Stimulated activated CD4-positive, alpha-beta T cell treated with anti-CD3 and anti-CD28 coated beads, Interleukin-2, amount 100 ng/mL, for 4 hours (primary cell): ENCODE data around the gene TMEM202.
A peak's percentile ranks its signal among the peaks of the same experiment; 100 is the strongest.
"Not testable (repeated sequence)": the region's sequence is repeated elsewhere in the genome, so short reads cannot be mapped to it uniquely, and the experiment has no call there.

ENCODE experiments used
- DNase-seq: peaks from one replicate; pipeline ENCODE4 v3.0.0-alpha.2; 2020; ENCODE audit warnings: low read depth

The TMEM202 gene

GRCh38 chr15:72397796-72398588 is at the start of gene TMEM202:
TMEM202 (plus strand) TSS chr15:72398305; CDS start chr15:72398327, 22 bp downstream.
- no peak for DNase-seq

- no peak for DNase-seq
Measured at GRCh38 chr15:72353266-72353665, 44.8 kb upstream of the TMEM202 start.

- DNase-seq = no peak
Measured at GRCh38 chr15:72354496-72354895, 43.6 kb upstream of the TMEM202 start.

- DNase-seq = no peak
Measured at GRCh38 chr15:72358121-72358520, 40.0 kb upstream of the TMEM202 start.

GRCh38 chr15:72358650-72359171 is 39.4 kb upstream of the TMEM202 start:
- no peak for DNase-seq

GRCh38 chr15:72361176-72361575 is 36.9 kb upstream of the TMEM202 start:
- no peak for DNase-seq

- DNase-seq = no peak
Measured at GRCh38 chr15:72365844-72366243, 32.3 kb upstream of the TMEM202 start.

- no peak for DNase-seq
Measured at GRCh38 chr15:72368325-72368724, 29.8 kb upstream of the TMEM202 start.

GRCh38 chr15:72368899-72369298 is 29.2 kb upstream of the TMEM202 start:
- DNase-seq = no peak

GRCh38 chr15:72369964-72370363 is 28.1 kb upstream of the TMEM202 start:
- no peak for DNase-seq

- no peak for DNase-seq
Measured at GRCh38 chr15:72372361-72372760, 25.7 kb upstream of the TMEM202 start.

GRCh38 chr15:72375501-72375845 is 22.6 kb upstream of the TMEM202 start:
- no peak for DNase-seq

GRCh38 chr15:72375846-72376581 is 22.1 kb upstream of the TMEM202 start, which contains the start of gene HEXA:
HEXA (minus strand) TSS chr15:72376014; CDS start chr15:72375972, 42 bp downstream.
- DNase-seq = peak; percentile 82

- no peak for DNase-seq
Measured at GRCh38 chr15:72377331-72377730, 20.8 kb upstream of the TMEM202 start.

GRCh38 chr15:72379106-72379505 is 19.0 kb upstream of the TMEM202 start:
- DNase-seq = not testable (repeated sequence)

GRCh38 chr15:72379856-72380430 is 18.2 kb upstream of the TMEM202 start:
- no peak for DNase-seq

GRCh38 chr15:72380743-72381142 is 17.4 kb upstream of the TMEM202 start:
- DNase-seq = no peak

- DNase-seq = no peak
Measured at GRCh38 chr15:72382146-72382545, 16.0 kb upstream of the TMEM202 start.

GRCh38 chr15:72387741-72388140 is 10.4 kb upstream of the TMEM202 start:
- no peak for DNase-seq

- DNase-seq = no peak
Measured at GRCh38 chr15:72389231-72389630, 8.9 kb upstream of the TMEM202 start.

GRCh38 chr15:72396331-72396730 is 1.8 kb upstream of the TMEM202 start:
- DNase-seq = not testable (repeated sequence)

GRCh38 chr15:72398648-72399047 is 543 bp downstream of the TMEM202 start:
- DNase-seq = no peak

GRCh38 chr15:72402726-72403125 is 4.6 kb downstream of the TMEM202 start:
- DNase-seq = no peak
